GM21528 (cell line): ENCODE data around the gene KBTBD4.

Experiments used
- ATAC-seq: cut with Tn5 transposase; IDR thresholded peaks from one replicate; pipeline ENCODE4 v1.9.1; 2021; ENCODE audit warnings: mild to moderate bottlenecking, moderate library complexity; ENCODE audit not compliant: unreplicated experiment, low FRiP score

KBTBD4 gene

DNA sequence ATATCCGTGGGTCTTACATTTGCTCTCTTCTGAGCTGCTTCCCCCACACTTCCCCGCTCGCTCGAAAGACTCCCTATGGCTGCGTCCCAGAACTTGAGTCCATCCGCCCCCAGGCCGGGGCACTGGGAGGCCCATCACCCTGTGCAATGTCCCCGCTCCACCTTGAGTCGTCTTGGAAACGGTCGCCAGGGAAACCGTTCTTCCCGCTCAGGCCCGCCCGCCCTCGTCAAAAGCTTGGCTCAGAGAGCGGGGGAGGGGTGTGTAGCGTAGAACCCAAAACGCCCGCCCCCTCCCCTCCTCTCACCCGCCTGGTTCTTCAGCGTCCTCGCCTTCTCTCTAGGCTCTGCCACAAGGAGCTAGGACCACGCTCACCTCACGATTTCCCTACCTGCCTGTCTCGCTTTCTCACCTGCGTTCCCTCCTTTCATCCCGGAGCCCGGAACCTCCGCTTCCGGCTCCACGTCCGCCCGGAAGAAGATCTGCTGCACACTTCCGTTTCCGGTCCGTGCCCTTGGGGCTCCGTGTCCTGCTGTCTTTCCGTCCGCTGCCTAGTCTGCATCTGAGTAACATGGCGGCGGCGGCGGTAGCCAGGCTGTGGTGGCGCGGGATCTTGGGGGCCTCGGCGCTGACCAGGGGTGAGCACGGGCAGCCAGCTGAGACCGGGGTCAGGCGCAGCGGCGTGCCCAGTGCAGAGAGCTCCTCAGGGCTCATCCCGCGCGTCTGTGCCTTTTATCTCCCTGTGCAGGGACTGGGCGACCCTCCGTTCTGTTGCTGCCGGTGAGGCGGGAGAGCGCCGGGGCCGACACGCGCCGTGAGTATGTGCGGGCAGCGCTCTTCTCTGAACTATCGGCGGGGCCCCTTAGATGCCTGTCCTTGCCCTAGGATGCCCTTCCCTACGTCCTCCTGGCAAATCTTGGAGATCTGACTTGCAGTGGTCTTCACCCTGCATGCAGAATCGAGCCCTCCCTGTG, at the start of gene KBTBD4, which contains the start of gene NDUFS3:
Gene KBTBD4, minus strand, starts transcription at position 447 of the 971 bp plus-strand sequence. Its CDS starts 19 bp downstream, at position 428.
Gene NDUFS3, plus strand, starts transcription at position 551 of the 971 bp plus-strand sequence. Its CDS starts 18 bp downstream, at position 569.
- ATAC-seq = peak; percentile 89

DNA sequence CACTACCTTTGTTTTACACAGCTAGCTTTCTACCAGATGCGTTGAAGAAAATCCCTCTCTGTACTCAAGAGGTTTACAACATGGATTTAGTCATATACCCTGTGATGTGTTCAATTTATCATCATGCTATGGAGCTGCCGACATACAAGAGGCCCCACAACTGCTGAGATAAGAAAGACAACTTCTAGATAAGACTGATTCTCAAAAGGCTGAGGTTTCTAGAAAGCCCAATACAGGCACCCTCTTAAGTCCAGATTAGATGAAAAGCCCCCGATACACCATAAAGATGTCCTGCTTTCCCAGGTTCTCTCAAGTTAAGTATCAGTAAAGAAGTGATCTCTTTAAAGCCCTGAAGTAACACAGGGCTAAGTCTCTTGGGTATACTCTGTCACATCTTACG, 49.3 kb upstream of the KBTBD4 start:
- ATAC-seq = no peak

GRCh38 chr11:47626234-47626633, 47.5 kb upstream of the KBTBD4 start:
- no peak for ATAC-seq

GRCh38 chr11:47620836-47621378, 42.1 kb upstream of the KBTBD4 start:
- no peak for ATAC-seq

- ATAC-seq = no peak
These were observed 38.6 kb upstream of the KBTBD4 start for GRCh38 chr11:47617417-47617809.

- no peak for ATAC-seq
These were observed 38.1 kb upstream of the KBTBD4 start for GRCh38 chr11:47616726-47617416.

- ATAC-seq = no peak
These were observed 36.5 kb upstream of the KBTBD4 start for GRCh38 chr11:47615249-47615648.

DNA sequence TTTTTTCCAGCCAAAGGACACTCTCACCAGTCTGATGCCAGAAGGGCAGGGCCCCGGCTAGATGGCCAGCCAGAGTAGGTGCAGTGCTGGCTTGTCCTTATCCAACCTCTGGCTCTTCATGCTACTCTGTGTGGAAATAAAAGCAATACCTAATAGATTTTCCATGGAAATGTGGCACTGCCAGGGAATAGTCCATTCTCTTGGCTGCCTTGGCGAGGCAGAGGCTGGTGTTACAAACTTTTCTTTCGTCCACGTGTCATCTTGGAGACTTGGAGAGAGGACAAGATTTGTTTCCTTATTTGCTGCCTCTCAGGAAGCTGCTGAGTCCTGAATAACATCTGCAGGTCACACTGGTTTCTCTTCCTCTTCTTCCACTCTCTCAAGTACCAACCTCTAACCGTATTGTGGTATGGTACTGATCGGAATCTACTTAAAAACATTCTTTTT, 32.6 kb upstream of the KBTBD4 start:
- ATAC-seq = peak; percentile 81

DNA sequence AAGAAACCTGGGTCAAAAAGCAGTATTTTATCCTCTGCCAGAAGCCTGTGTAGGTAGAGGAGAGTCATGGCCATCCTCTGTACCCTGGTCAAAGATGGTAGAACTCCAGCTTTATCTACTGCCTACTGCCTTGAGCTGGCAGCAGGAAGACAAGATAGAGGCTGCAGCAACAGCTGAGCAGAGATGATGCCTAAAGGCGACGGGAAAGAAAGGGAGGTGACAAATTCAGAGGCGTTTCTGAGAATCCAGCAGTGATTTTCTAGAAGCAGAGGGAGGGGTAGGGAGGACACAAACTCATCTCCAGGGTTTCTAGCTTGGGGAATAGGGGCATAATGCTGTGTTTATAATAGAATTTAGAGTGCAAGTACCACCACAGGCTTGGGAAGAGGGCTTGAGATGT, 30.9 kb upstream of the KBTBD4 start:
- no peak for ATAC-seq

GRCh38 chr11:47607380-47607779, 28.6 kb upstream of the KBTBD4 start:
- no peak for ATAC-seq

- ATAC-seq = no peak
These were observed 28.0 kb upstream of the KBTBD4 start for GRCh38 chr11:47606731-47607130.

DNA sequence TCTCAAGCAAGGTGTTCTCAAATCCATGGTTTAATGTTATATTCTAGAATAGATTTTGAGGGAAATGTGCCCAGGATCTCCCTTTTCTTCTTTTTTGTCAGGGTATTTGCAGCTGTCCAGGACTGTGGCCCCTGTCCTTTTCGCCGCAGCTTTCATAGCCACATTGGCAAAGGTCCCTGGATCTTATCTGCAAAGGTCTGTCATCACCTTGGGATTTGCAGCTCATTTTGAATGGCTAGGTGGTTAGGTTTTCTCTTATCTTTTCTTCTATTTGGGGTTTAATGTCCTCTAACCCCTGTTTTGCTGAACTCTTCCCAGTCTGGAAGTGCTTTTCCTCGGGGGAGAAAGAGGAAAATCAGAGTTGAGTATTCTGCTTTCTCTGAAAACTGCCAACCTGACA, 27.2 kb upstream of the KBTBD4 start:
- ATAC-seq = no peak

- ATAC-seq = no peak
These were observed 24.5 kb upstream of the KBTBD4 start for GRCh38 chr11:47603295-47603694.

- ATAC-seq = no peak
These were observed 21.1 kb upstream of the KBTBD4 start for GRCh38 chr11:47599902-47600301.

GRCh38 chr11:47595967-47596366, 17.2 kb upstream of the KBTBD4 start:
- ATAC-seq = no peak

GRCh38 chr11:47595029-47595428, 16.3 kb upstream of the KBTBD4 start:
- no peak for ATAC-seq

GRCh38 chr11:47593934-47594855, 15.4 kb upstream of the KBTBD4 start, which contains the start of gene C1QTNF4:
Gene C1QTNF4, minus strand, starts transcription at chr11:47594411. Its CDS starts 3,601 bp downstream, at chr11:47590810.
- no peak for ATAC-seq

GRCh38 chr11:47593492-47593933, 14.7 kb upstream of the KBTBD4 start:
- ATAC-seq = no peak

- ATAC-seq = no peak
These were observed 14.2 kb upstream of the KBTBD4 start for GRCh38 chr11:47592970-47593369.

- ATAC-seq = no peak
These were observed 13.5 kb upstream of the KBTBD4 start for GRCh38 chr11:47592251-47592650.
